Uterus (tissue), 2 donors: ENCODE measurements around the gene LMCD1.

Experiments used
- CTCF ChIP-seq, 4 experiments: fragments of 200-600 bp in 2 of 4; fragments of 450-650 bp in 2 of 4; sonication (generic) in 2 of 4; IDR thresholded peaks; one replicate each; pipeline ENCODE4 v1.5.1; 2016 to 2019; ENCODE audit warnings: antibody characterized with exemption in 4 of 4, mild to moderate bottlenecking in 2 of 4, moderate library complexity in 1 of 4
- POLR2A ChIP-seq, 2 donors: fragments of 450-650 bp; IDR thresholded peaks; one replicate each; pipeline ENCODE4 v1.6.1; 2016; ENCODE audit warnings: antibody characterized with exemption in 2 of 2, mild to moderate bottlenecking in 1 of 2, moderate library complexity in 1 of 2

- TF ChIP-seq CTCF (IDR thresholded peaks at IDR 0.05), result no peak
- no peak for TF ChIP-seq POLR2A (IDR thresholded peaks at IDR 0.05)
These were observed 101.6 kb downstream of the LMCD1 start for GRCh38 chr3:8603115-8603710.
